ENCODE results near the gene ARL17A.
"Not testable (repeated sequence)": the region's sequence is repeated elsewhere in the genome, so short reads cannot be mapped to it uniquely, and the experiment has no call there.

Gene ARL17A

GRCh38 chr17:46579083-46580075 lies at the start of gene ARL17A:
ARL17A (minus strand) TSS chr17:46579691; CDS start chr17:46576322, 3,369 bp downstream.
- in situ Hi-C loops (cut with MboI; ENCODE audit: low sequenced_read_pairs, unreplicated experiment); DNase-seq (ENCODE audit: low spot score): not testable (repeated sequence)

- DNase-seq (ENCODE audit: low spot score); in situ Hi-C loops (cut with MboI; ENCODE audit: low sequenced_read_pairs, unreplicated experiment): not testable (repeated sequence)
Observed at GRCh38 chr17:46628753-46629436, 49.4 kb upstream of the ARL17A start.

- in situ Hi-C loops (cut with MboI; ENCODE audit: low sequenced_read_pairs, unreplicated experiment); DNase-seq (ENCODE audit: low spot score): not testable (repeated sequence)
Observed at GRCh38 chr17:46627452-46627851, 48.0 kb upstream of the ARL17A start.

DNA sequence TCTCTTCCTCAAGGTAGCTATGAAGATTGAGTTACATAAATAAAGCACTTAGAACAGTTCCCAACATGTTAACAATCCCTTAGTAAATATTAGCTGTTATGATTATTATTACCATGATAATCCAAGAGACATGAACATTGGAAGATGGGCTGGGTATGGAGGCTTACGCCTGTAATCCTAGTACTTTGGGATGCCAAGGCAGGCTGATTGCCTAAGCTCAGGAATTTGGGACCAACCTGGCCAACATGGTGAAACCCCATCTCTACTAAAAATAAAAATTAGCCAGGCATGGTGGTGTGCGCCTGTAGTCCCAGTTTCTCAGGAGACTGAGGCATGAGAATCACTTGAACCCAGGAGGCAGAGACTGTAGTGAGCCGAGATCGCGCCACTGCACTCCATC lies 45.2 kb upstream of the ARL17A start:
- DNase-seq (ENCODE audit: low spot score); in situ Hi-C loops (cut with MboI; ENCODE audit: low sequenced_read_pairs, unreplicated experiment): not testable (repeated sequence)

GRCh38 chr17:46623790-46624189 lies 44.3 kb upstream of the ARL17A start:
- DNase-seq (ENCODE audit: low spot score); in situ Hi-C loops (cut with MboI; ENCODE audit: low sequenced_read_pairs, unreplicated experiment): not testable (repeated sequence)

GRCh38 chr17:46618975-46619374 lies 39.5 kb upstream of the ARL17A start:
- in situ Hi-C loops (cut with MboI; ENCODE audit: low sequenced_read_pairs, unreplicated experiment); DNase-seq (ENCODE audit: low spot score): not testable (repeated sequence)

DNA sequence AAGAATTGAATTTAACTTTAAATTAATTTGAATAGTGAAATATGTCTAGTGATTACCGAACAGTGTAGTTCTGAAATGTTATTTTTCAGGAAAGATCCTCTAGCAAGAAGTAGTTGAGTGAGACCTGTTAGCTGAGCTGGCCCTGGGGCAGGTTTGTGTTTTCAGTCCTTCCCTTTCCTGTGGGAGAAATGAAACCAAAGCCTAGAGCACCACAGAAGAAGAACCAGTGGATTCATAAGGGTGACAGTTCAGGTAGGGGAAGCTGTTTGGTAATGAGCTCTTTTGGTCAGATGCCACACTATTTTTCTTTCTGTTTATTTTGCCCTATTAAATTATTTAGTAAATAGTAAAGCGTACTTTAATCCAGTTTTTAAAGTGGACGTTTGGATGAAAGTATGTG lies 37.6 kb upstream of the ARL17A start:
- in situ Hi-C loops (cut with MboI; ENCODE audit: low sequenced_read_pairs, unreplicated experiment); DNase-seq (ENCODE audit: low spot score): not testable (repeated sequence)

- DNase-seq (ENCODE audit: low spot score); in situ Hi-C loops (cut with MboI; ENCODE audit: low sequenced_read_pairs, unreplicated experiment): not testable (repeated sequence)
Observed at GRCh38 chr17:46613876-46614275, 34.4 kb upstream of the ARL17A start.

- DNase-seq (ENCODE audit: low spot score); in situ Hi-C loops (cut with MboI; ENCODE audit: low sequenced_read_pairs, unreplicated experiment): not testable (repeated sequence)
Observed at GRCh38 chr17:46611304-46611703, 31.8 kb upstream of the ARL17A start.

DNA sequence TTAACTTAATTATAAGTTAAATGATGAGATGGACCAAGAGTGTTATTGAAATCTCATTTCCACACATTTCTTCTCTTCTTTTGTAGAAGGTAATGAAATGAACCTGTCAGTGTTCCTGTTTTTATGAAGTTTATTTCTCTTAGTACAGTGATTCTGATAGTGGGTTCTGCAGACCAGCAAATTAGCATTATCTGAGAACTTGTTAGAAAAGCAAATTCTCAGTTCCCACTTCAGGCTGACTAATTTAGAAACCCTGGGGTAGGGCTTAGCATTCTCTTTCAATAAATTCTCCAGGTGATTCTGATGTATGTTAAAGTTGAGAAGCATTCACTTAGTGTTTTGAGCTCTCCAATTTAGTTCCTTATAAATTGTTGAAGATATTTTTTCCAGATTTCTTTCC lies 23.6 kb upstream of the ARL17A start:
- DNase-seq (ENCODE audit: low spot score); in situ Hi-C loops (cut with MboI; ENCODE audit: low sequenced_read_pairs, unreplicated experiment): not testable (repeated sequence)

- DNase-seq (ENCODE audit: low spot score); in situ Hi-C loops (cut with MboI; ENCODE audit: low sequenced_read_pairs, unreplicated experiment): not testable (repeated sequence)
Observed at GRCh38 chr17:46600767-46601166, 21.3 kb upstream of the ARL17A start.

DNA sequence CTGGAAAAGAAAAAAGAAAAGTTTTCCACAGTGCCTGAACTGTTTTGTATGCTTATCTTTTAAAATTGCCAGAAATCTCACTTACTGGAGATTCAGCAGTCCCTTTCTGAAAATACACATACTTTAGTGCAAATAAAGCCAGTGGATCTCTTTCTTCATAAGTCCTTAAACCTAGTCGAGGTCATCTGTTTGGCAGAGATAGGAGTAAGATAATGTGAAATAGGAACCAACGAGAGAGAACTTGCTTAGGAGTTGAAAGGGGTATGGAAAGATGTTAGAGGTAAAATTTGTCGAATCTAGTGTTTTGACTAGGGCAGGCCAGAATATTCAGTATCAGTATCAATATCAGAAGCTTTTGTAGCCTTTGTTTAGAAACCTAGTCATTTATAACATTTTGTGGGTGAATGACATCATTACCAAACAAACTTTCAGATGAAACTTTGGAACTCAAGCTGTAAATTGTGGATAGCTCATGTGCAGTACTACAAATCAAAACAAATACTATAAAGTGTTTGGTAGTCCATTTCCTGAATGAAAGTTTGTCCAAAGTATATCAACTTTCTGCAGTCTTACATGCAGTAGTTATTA lies 18.9 kb upstream of the ARL17A start:
- DNase-seq (ENCODE audit: low spot score); in situ Hi-C loops (cut with MboI; ENCODE audit: low sequenced_read_pairs, unreplicated experiment): not testable (repeated sequence)

GRCh38 chr17:46591332-46591731 lies 11.8 kb upstream of the ARL17A start:
- DNase-seq (ENCODE audit: low spot score); in situ Hi-C loops (cut with MboI; ENCODE audit: low sequenced_read_pairs, unreplicated experiment): not testable (repeated sequence)

- in situ Hi-C loops (cut with MboI; ENCODE audit: low sequenced_read_pairs, unreplicated experiment); DNase-seq (ENCODE audit: low spot score): not testable (repeated sequence)
Observed at GRCh38 chr17:46590157-46591146, 11.0 kb upstream of the ARL17A start, which contains the start of gene NSF. NSF (plus strand) TSS chr17:46590669; CDS start chr17:46590776, 107 bp downstream.

GRCh38 chr17:46585444-46585843 lies 6.0 kb upstream of the ARL17A start:
- DNase-seq (ENCODE audit: low spot score); in situ Hi-C loops (cut with MboI; ENCODE audit: low sequenced_read_pairs, unreplicated experiment): not testable (repeated sequence)

DNA sequence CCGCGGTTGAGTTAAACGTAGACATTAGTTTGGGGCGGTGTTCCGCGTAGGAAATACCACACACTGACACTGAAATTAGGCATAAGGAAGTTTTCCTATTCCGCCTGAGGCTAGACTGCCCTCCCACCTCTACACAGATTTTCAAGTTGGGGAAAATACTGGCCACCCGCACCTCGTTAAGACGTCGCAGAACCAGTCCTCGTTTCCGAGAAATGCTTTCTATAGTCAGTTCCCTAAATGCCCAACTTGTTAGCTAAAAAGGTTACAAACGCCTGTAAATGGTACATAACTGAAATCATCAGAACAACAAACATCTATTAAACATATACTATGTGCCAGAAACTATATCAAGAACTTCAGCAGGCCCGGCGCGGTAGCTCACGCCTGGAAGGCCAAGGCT lies 591 bp upstream of the ARL17A start:
- DNase-seq (ENCODE audit: low spot score); in situ Hi-C loops (cut with MboI; ENCODE audit: low sequenced_read_pairs, unreplicated experiment): not testable (repeated sequence)

GRCh38 chr17:46571796-46572195 lies 7.7 kb downstream of the ARL17A start:
- DNase-seq (ENCODE audit: low spot score); in situ Hi-C loops (cut with MboI; ENCODE audit: low sequenced_read_pairs, unreplicated experiment): not testable (repeated sequence)
